B cell (primary cell): ENCODE data around the gene ROM1. TPM values are rescaled to one million over a fixed set of nuclear protein-coding genes. Genes with fewer than 3 reads are reported as not detected.

Experiments used
- ATAC-seq: fragments of 200-7000 bp; cut with Tn5 transposase; one replicate; pipeline ENCODE4 v1.10.0; 2021; ENCODE audit warnings: low read depth, mild to moderate bottlenecking, moderate number of reproducible peaks, moderate library complexity
- CTCF ChIA-PET: fragments of 350-600 bp; sonication (Branson Sonifier 250); formaldehyde crosslinking; loops from one replicate; lab custom pipeline; 2021; ENCODE audit warnings: antibody characterized with exemption, inconsistent platforms; lab: Charles Lee
- POLR2A ChIA-PET: fragments of 350-600 bp; sonication (Branson Sonifier 250); formaldehyde crosslinking; loops from one replicate; lab custom pipeline; 2021; ENCODE audit warnings: antibody characterized with exemption; lab: Charles Lee
- DNase-seq: peaks from one replicate; pipeline ENCODE4 v3.0.0; 2013
- H2AFZ ChIP-seq: 2 replicates; pipeline ENCODE4 v1.6.1; 2012; ENCODE audit warnings: mild to moderate bottlenecking, low read depth, low read length; ENCODE audit not compliant: insufficient read depth, poor library complexity, severe bottlenecking
- H3K27ac ChIP-seq, 2 donors: 1 replicate in 1 of 2; 2 replicates in 1 of 2; pipeline ENCODE4 v1.5.1; 2012 to 2013; ENCODE audit warnings: low read length in 2 of 2, mild to moderate bottlenecking in 2 of 2, moderate library complexity in 1 of 2
- H3K27me3 ChIP-seq, 4 experiments: fragments of 200-600 bp in 1 of 4; sonication (generic) in 1 of 4; replicated peaks in 1 of 4; 1 replicate in 2 of 4; 2 replicates in 2 of 4; pipeline versions ENCODE4 v1.6.1 to v1.7.0; 2013 to 2016; ENCODE audit warnings: low read length in 3 of 4, mild to moderate bottlenecking in 2 of 4, mixed read lengths in 1 of 4, moderate library complexity in 1 of 4; ENCODE audit not compliant: insufficient read depth in 4 of 4, control insufficient read depth in 3 of 4; ENCODE audit errors: control extremely low read depth in 1 of 4
- H3K36me3 ChIP-seq, 2 experiments: replicated peaks in 1 of 2; 1 replicate in 1 of 2; 2 replicates in 1 of 2; pipeline versions ENCODE4 v1.6.1 to v1.7.1; 2013; ENCODE audit warnings: low read length in 1 of 2; ENCODE audit not compliant: insufficient read depth in 2 of 2, control insufficient read depth in 1 of 2; ENCODE audit errors: control extremely low read depth in 1 of 2, extremely low read depth in 1 of 2
- H3K4me1 ChIP-seq, 2 donors: fragments of 200-600 bp in 1 of 2; sonication (generic) in 1 of 2; 1 replicate in 1 of 2; 2 replicates in 1 of 2; pipeline versions ENCODE4 v1.5.1 to v1.6.1; 2013 to 2017; ENCODE audit warnings: low read length in 2 of 2; ENCODE audit not compliant: control insufficient read depth in 2 of 2, insufficient read depth in 2 of 2
- H3K4me2 ChIP-seq: replicated peaks from 2 replicates; pipeline ENCODE3; 2012; ENCODE audit warnings: mild to moderate bottlenecking, low read depth, low read length; ENCODE audit not compliant: poor library complexity, severe bottlenecking
- H3K4me3 ChIP-seq, 5 experiments: fragments of 200-600 bp in 1 of 5; sonication (generic) in 1 of 5; 1 replicate in 3 of 5; 2 replicates in 2 of 5; pipeline versions ENCODE4 v1.5.1 to v1.7.0; 2011 to 2016; ENCODE audit warnings: low read length in 4 of 5, mild to moderate bottlenecking in 4 of 5, low read depth in 2 of 5, control low read depth in 1 of 5, moderate library complexity in 1 of 5; ENCODE audit not compliant: insufficient read depth in 1 of 5; ENCODE audit errors: control extremely low read depth in 1 of 5, extremely low read depth in 1 of 5
- H3K79me2 ChIP-seq: fragments of 200-600 bp; sonication (generic); one replicate; pipeline ENCODE4 v1.6.0; 2016; ENCODE audit warnings: low read length; ENCODE audit not compliant: control insufficient read depth, insufficient read depth
- H3K9ac ChIP-seq: fragments of 200-600 bp; sonication (generic); 2 replicates; pipeline ENCODE4 v1.6.1; 2017; ENCODE audit warnings: mild to moderate bottlenecking, low read length, moderate library complexity
- H3K9me3 ChIP-seq, 3 donors: one replicate each; pipeline versions ENCODE4 v1.6.1 to v1.7.1; 2013; ENCODE audit warnings: low read length in 2 of 3; ENCODE audit not compliant: control insufficient read depth in 2 of 3, insufficient read depth in 1 of 3; ENCODE audit errors: control extremely low read depth in 1 of 3
- H4K20me1 ChIP-seq: 2 replicates; pipeline ENCODE4 v1.6.0; 2012; ENCODE audit warnings: mild to moderate bottlenecking, low read length; ENCODE audit not compliant: insufficient read depth, control insufficient read depth, poor library complexity, severe bottlenecking
- H3K27ac Mint-ChIP-seq: one replicate; pipeline ENCODE4 v1.8.0; 2021; ENCODE audit warnings: mixed read lengths
- H3K27me3 Mint-ChIP-seq: one replicate; pipeline ENCODE4 v1.8.0; 2021; ENCODE audit warnings: mixed read lengths
- H3K4me1 Mint-ChIP-seq: one replicate; pipeline ENCODE4 v1.8.0; 2021; ENCODE audit warnings: mixed read lengths
- H3K4me3 Mint-ChIP-seq: one replicate; pipeline ENCODE4 v1.8.0; 2021; ENCODE audit warnings: mixed read lengths
- H3K9me3 Mint-ChIP-seq: one replicate; pipeline ENCODE4 v1.8.0; 2022; ENCODE audit warnings: mixed read lengths; ENCODE audit not compliant: insufficient read depth
- EZH2 ChIP-seq: IDR thresholded peaks from 2 replicates; pipeline ENCODE4 v1.6.1; 2012; ENCODE audit warnings: borderline replicate concordance, low read depth, mild to moderate bottlenecking, moderate library complexity, low read length; ENCODE audit not compliant: insufficient read depth, poor library complexity, severe bottlenecking
- WGBS: methylation state at CpG from one replicate; pipeline ENCODE4 v1.1.5; 2013; ENCODE audit warnings: missing lambda C conversion rate; ENCODE audit not compliant: insufficient coverage; 5-methylcytosine and 5-hydroxymethylcytosine counted together
- intact Hi-C: fragments of 100-400 bp; cut with micrococcal nuclease; formaldehyde crosslinking; loops from one replicate; pipeline ENCODE4 v1.10.0; 2022
- polyA plus RNA-seq: library from polyadenylated mRNA; depleted of rRNA; stranded (reverse); fragments of >200 nt; gene quantifications from 2 replicates; pipeline ENCODE4 v1.2.3, GENCODE V29; 2012
- total RNA-seq, 2 donors: library from RNA; stranded (reverse); fragments of 120-200 nt in 1 of 2; gene quantifications; 1 replicate in 1 of 2; 2 replicates in 1 of 2; pipeline versions ENCODE4 v1.2.3 to v1.2.4, GENCODE V29; 2013 to 2022
- TF ChIP-seq, protein P1 (sequence below): fragments of 200-600 bp; IDR thresholded peaks from one replicate; pipeline ENCODE4 v1.8.0; 2022; ENCODE audit warnings: antibody characterized with exemption, mild to moderate bottlenecking

Gene ROM1
- total and polyA plus RNA-seq, 2 donors (not counting 1 experiment from before 2014, with no cell fraction given) = 1.3 to 2.0 TPM

DNA sequence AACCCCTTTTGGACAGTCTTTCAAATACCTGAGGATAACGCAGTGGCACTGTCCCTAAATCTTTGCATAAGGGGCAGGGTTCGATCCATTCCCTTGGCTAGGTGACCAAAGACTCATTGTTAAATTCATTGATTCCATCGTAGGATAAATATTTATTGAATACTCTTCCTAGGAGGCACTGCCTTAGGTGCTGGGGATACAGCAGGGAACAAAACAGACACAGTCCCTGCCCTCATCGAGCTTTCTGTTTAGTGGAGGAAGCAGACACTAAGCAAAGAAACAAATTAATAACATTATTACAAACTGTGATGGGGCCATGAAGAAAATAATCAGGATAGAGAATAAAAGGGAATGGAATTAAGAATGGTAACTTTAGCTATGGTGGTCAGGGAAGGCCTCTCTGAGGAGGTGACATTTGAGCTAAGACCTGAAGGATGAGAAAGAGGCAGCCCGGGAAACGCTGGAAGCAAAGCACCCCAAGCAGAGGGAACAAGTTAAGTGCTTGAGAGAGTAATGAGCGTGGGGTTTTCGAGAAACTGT lies 8.0 kb downstream of the ROM1 start:
- peak overlapping the region; percentile 80 to 93 (median 88) for H3K4me3 ChIP-seq
- POLR2A ChIA-PET = interaction anchor here (0.6 to 3.6 kb wide), 12 partner anchors 18 to 1689 kb away, joined by 3 to 33 read pairs (median 8); partner anchors contain the start of genes C11orf98, CSKMT, EEF1G and INTS5
- Mint-ChIP-seq H3K27ac (peak overlapping the region; percentile 95), H3K9me3 (no peaks in the 10 kb centered on the region), H3K27me3 (no peaks in the 10 kb centered on the region), H3K4me3 (peak overlapping the region; percentile 98), H3K4me1 (peaks cover 23% of the 10 kb centered on the region)
- peaks cover 11% of the 10 kb centered on the region for H4K20me1 ChIP-seq
- H3K27ac ChIP-seq = peak overlapping the region; percentile 88 to 98
- H2AFZ ChIP-seq = peak overlapping the region; percentile 85
- H3K4me2 ChIP-seq = peak overlapping the region; percentile 92
- peaks cover 11 to 19% of the 10 kb centered on the region in 2 donors for H3K4me1 ChIP-seq
- no peaks in the 10 kb centered on the region for H3K9me3 ChIP-seq
- ATAC-seq (no peak), DNase-seq (no peak)
- peaks cover 1 to 28% of the 10 kb centered on the region in 2 experiments for H3K36me3 ChIP-seq
- H3K27me3 ChIP-seq = no peaks in the 10 kb centered on the region
- peaks cover 23% of the 10 kb centered on the region for H3K79me2 ChIP-seq
- 18% methylated on average over 5 of the region's 8 CpGs for WGBS
- intact Hi-C loops = no loop called here
- H3K9ac ChIP-seq = peak overlapping the region; percentile 93
- TF ChIP-seq, protein P1, sequence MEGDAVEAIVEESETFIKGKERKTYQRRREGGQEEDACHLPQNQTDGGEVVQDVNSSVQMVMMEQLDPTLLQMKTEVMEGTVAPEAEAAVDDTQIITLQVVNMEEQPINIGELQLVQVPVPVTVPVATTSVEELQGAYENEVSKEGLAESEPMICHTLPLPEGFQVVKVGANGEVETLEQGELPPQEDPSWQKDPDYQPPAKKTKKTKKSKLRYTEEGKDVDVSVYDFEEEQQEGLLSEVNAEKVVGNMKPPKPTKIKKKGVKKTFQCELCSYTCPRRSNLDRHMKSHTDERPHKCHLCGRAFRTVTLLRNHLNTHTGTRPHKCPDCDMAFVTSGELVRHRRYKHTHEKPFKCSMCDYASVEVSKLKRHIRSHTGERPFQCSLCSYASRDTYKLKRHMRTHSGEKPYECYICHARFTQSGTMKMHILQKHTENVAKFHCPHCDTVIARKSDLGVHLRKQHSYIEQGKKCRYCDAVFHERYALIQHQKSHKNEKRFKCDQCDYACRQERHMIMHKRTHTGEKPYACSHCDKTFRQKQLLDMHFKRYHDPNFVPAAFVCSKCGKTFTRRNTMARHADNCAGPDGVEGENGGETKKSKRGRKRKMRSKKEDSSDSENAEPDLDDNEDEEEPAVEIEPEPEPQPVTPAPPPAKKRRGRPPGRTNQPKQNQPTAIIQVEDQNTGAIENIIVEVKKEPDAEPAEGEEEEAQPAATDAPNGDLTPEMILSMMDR = no peak
- no peak for TF ChIP-seq EZH2
- CTCF ChIA-PET = interaction anchor here (0.7 to 4.4 kb wide), 12 partner anchors 8 to 260 kb away, joined by 3 to 35 read pairs (median 5); partner anchors contain the start of genes EML3, LBHD1, ROM1 and SLC3A2
